Measurements from ENCODE around the gene MYH11. TPM values are rescaled to one million over a fixed set of nuclear protein-coding genes. Genes with fewer than 3 reads are reported as not detected.

The MYH11 gene
- total RNA-seq, 6 experiments from 2014 or later: 1.5 to 3.9 (median 2.7) TPM

GRCh38 chr16:15721018-15721417 is 135.8 kb downstream of the MYH11 start:
- H3K27me3 ChIP-seq: no peaks in the 10 kb centered on the region
- no peaks in the 10 kb centered on the region for H3K4me1 ChIP-seq
- no peak for DNase-seq
- no peaks in the 10 kb centered on the region for H3K9me3 ChIP-seq
- no peak for ATAC-seq
- TF ChIP-seq POLR2A (IDR thresholded peaks at IDR 0.05) (no peak), CTCF (IDR thresholded peaks at IDR 0.05) (no peak)
- H3K27ac ChIP-seq: no peak overlapping the region
- intact Hi-C loops (cut with DNase I): no loop called here
- H3K4me3 ChIP-seq: no peak overlapping the region
- 95% methylated on average over 9 of the region's 14 CpGs for WGBS (ENCODE audit: insufficient coverage, low coverage, low lambda C conversion rate, missing lambda C conversion rate)
- no peaks in the 10 kb centered on the region for H3K36me3 ChIP-seq

- TF ChIP-seq CTCF (IDR thresholded peaks at IDR 0.05) (no peak), POLR2A (IDR thresholded peaks at IDR 0.05) (no peak)
- ATAC-seq (no peak), DNase-seq (no peak)
- no peak overlapping the region for H3K27ac ChIP-seq
- H3K4me1 ChIP-seq: no peaks in the 10 kb centered on the region
- H3K27me3 ChIP-seq: no peaks in the 10 kb centered on the region
- H3K36me3 ChIP-seq: no peaks in the 10 kb centered on the region
- intact Hi-C loops (cut with DNase I): no loop called here
- no peaks in the 10 kb centered on the region for H3K9me3 ChIP-seq
- WGBS (ENCODE audit: insufficient coverage, low coverage, low lambda C conversion rate, missing lambda C conversion rate): no CpG with 5 or more reads among the region's 23 CpGs
- H3K4me3 ChIP-seq: no peak overlapping the region
These were observed 140.0 kb downstream of the MYH11 start for GRCh38 chr16:15716694-15717447.

- no peaks in the 10 kb centered on the region for H3K36me3 ChIP-seq
- H3K4me1 ChIP-seq: no peaks in the 10 kb centered on the region
- no peak for TF ChIP-seq POLR2A (IDR thresholded peaks at IDR 0.05)
- TF ChIP-seq CTCF (IDR thresholded peaks at IDR 0.05): no peak
- H3K4me3 ChIP-seq: no peak overlapping the region
- no peak for ATAC-seq
- H3K9me3 ChIP-seq: no peaks in the 10 kb centered on the region
- intact Hi-C loops (cut with DNase I): no loop called here
- no peak for DNase-seq
- H3K27ac ChIP-seq: no peak overlapping the region
- 100% methylated on average over 4 of the region's 5 CpGs for WGBS (ENCODE audit: insufficient coverage, low coverage, low lambda C conversion rate, missing lambda C conversion rate)
- H3K27me3 ChIP-seq: no peaks in the 10 kb centered on the region
These were observed 141.6 kb downstream of the MYH11 start for GRCh38 chr16:15715221-15715620.

- intact Hi-C loops (cut with DNase I): no loop called here
- 69% methylated on average over 2 of the region's 29 CpGs for WGBS (ENCODE audit: insufficient coverage, low coverage, low lambda C conversion rate, missing lambda C conversion rate)
- H3K36me3 ChIP-seq: no peaks in the 10 kb centered on the region
- H3K4me3 ChIP-seq: no peak overlapping the region
- no peaks in the 10 kb centered on the region for H3K27me3 ChIP-seq
- no peak overlapping the region for H3K27ac ChIP-seq
- DNase-seq (no peak), ATAC-seq (no peak)
- H3K9me3 ChIP-seq: no peaks in the 10 kb centered on the region
- H3K4me1 ChIP-seq: no peaks in the 10 kb centered on the region
- TF ChIP-seq CTCF (IDR thresholded peaks at IDR 0.05) (no peak), POLR2A (IDR thresholded peaks at IDR 0.05) (no peak)
These were observed 142.2 kb downstream of the MYH11 start for GRCh38 chr16:15714393-15715172.
